ENCODE data around the gene LDLRAD1. TPM values are rescaled to one million over a fixed set of nuclear protein-coding genes. Genes with fewer than 3 reads are reported as not detected.

The LDLRAD1 gene
- total RNA-seq, 4 donors from 2014 or later = not detected

- H3K4me1 ChIP-seq = no peaks in the 10 kb centered on the region
- TF ChIP-seq POLR2A (IDR thresholded peaks at IDR 0.05) (no peak), CTCF (IDR thresholded peaks at IDR 0.05) (no peak)
Measured at GRCh38 chr1:53964109-53964508, 53.9 kb downstream of the LDLRAD1 start.

GRCh38 chr1:53963460-53963859, 54.5 kb downstream of the LDLRAD1 start:
- H3K4me1 ChIP-seq = no peaks in the 10 kb centered on the region
- H3K27ac ChIP-seq = no peak overlapping the region
- H3K9me3 ChIP-seq = no peaks in the 10 kb centered on the region
- H3K4me3 ChIP-seq = no peak overlapping the region
- no peak for DNase-seq
- H3K27me3 ChIP-seq = no peaks in the 10 kb centered on the region
- TF ChIP-seq CTCF (IDR thresholded peaks at IDR 0.05) = no peak
- TF ChIP-seq POLR2A (IDR thresholded peaks at IDR 0.05) = no peak
- peaks cover 0 to 74% (median 0%) of the 10 kb centered on the region in 3 donors for H3K36me3 ChIP-seq

More at GRCh38 chr1:53964109-53964508, 53.9 kb downstream of the LDLRAD1 start:
- no peak overlapping the region for H3K4me3 ChIP-seq
- H3K9me3 ChIP-seq = no peaks in the 10 kb centered on the region
- no peak for DNase-seq
- H3K27ac ChIP-seq = no peak overlapping the region
- H3K27me3 ChIP-seq = no peaks in the 10 kb centered on the region
- H3K36me3 ChIP-seq = peaks cover 0 to 70% (median 0%) of the 10 kb centered on the region in 3 donors

GRCh38 chr1:53962395-53962794, 55.6 kb downstream of the LDLRAD1 start:
- H3K4me3 ChIP-seq = no peak overlapping the region
- peaks cover 0 to 67% (median 0%) of the 10 kb centered on the region in 3 donors for H3K36me3 ChIP-seq
- H3K9me3 ChIP-seq = no peaks in the 10 kb centered on the region
- H3K4me1 ChIP-seq = no peaks in the 10 kb centered on the region
- TF ChIP-seq CTCF (IDR thresholded peaks at IDR 0.05) = no peak
- no peak for TF ChIP-seq POLR2A (IDR thresholded peaks at IDR 0.05)
- no peak overlapping the region for H3K27ac ChIP-seq
- DNase-seq = no peak
- H3K27me3 ChIP-seq = no peaks in the 10 kb centered on the region

GRCh38 chr1:53959664-53960250, 58.2 kb downstream of the LDLRAD1 start:
- Histone ChIP-seq H3K4me3 (no peak overlapping the region), H3K4me1 (no peaks in the 10 kb centered on the region), H3K36me3 (peaks cover 0 to 52% (median 0%) of the 10 kb centered on the region in 3 donors), H3K27me3 (no peaks in the 10 kb centered on the region), H3K27ac (no peak overlapping the region), H3K9me3 (no peaks in the 10 kb centered on the region)
- peak; percentile 13 to 81 (median 71) for TF ChIP-seq CTCF (IDR thresholded peaks at IDR 0.05)
- TF ChIP-seq POLR2A (IDR thresholded peaks at IDR 0.05) = no peak
- no peak for DNase-seq

Other genes starting within 250 kb of the LDLRAD1 start
- 1 to 10 TPM; 4.2 to 8.3 (median 6.7) TPM for gene NDC1, start 179.9 kb downstream of the LDLRAD1 start, total RNA-seq
- gene YIPF1, start 128.4 kb downstream of the LDLRAD1 start, total RNA-seq = 10 to 100 TPM; 10.7 to 35.9 (median 20.4) TPM
- not detected for gene DIO1, start 124.0 kb downstream of the LDLRAD1 start, total RNA-seq
- gene IFT25, start 72.5 kb downstream of the LDLRAD1 start, total RNA-seq = 10 to 100 TPM; 13.8 to 42.9 (median 27.1) TPM
- gene LRRC42, start 71.8 kb downstream of the LDLRAD1 start, total RNA-seq = 10 to 100 TPM in 1 of 4 donors, 1 to 10 TPM in 3; 8.9 to 20.6 (median 9.7) TPM
- 100 to 1,000 TPM in 3 of 4 donors, 10 to 100 TPM in 1; 70.1 to 537 (median 210) TPM for gene TMEM59, start 35.0 kb upstream of the LDLRAD1 start, total RNA-seq
- 1 to 10 TPM; 3.0 to 6.6 (median 5.3) TPM for gene TCEANC2, start 35.4 kb upstream of the LDLRAD1 start, total RNA-seq
- not detected for gene CDCP2, start 134.8 kb upstream of the LDLRAD1 start, total RNA-seq
- 10 to 100 TPM in 1 of 4 donors, 1 to 10 TPM in 3; 3.9 to 11.5 (median 6.9) TPM for gene CYB5RL, start 181.8 kb upstream of the LDLRAD1 start, total RNA-seq
- 10 to 100 TPM; 52.8 to 58.3 (median 54.5) TPM for gene MRPL37, start 182.0 kb upstream of the LDLRAD1 start, total RNA-seq